Astrocyte (in vitro differentiated cells and primary cell): Measurements from ENCODE around the gene SH2D4B.

Source experiments
- CTCF ChIP-seq: IDR thresholded peaks from 2 replicates; pipeline ENCODE4 v1.5.1; 2011; ENCODE audit warnings: low read depth, mild to moderate bottlenecking, inconsistent platforms, low read length, moderate library complexity; ENCODE audit not compliant: insufficient read depth
- EZH2 ChIP-seq: IDR thresholded peaks from 2 replicates; pipeline ENCODE4 v1.6.1; 2012; ENCODE audit warnings: mild to moderate bottlenecking, low read length, inconsistent platforms; ENCODE audit not compliant: insufficient read depth

GRCh38 chr10:80672613-80673012 lies 134.9 kb downstream of the SH2D4B start:
- no peak for TF ChIP-seq CTCF
- no peak for TF ChIP-seq EZH2
